GM21526 (cell line): Measurements from ENCODE around the gene TAF11L2.
"Not testable (repeated sequence)": the region's sequence is repeated elsewhere in the genome, so short reads cannot be mapped to it uniquely, and the experiment has no call there.

Source experiments
- ATAC-seq: cut with Tn5 transposase; IDR thresholded peaks from one replicate; pipeline ENCODE4 v1.9.1; 2021; ENCODE audit warnings: moderate library complexity; ENCODE audit not compliant: unreplicated experiment, low FRiP score

The TAF11L2 gene

GRCh38 chr5:17524935-17525334 lies 26.9 kb downstream of the TAF11L2 start, which contains the start of gene TAF11L5:
Gene TAF11L5 (plus strand): TSS chr5:17525235.
- not testable (repeated sequence) for ATAC-seq

DNA sequence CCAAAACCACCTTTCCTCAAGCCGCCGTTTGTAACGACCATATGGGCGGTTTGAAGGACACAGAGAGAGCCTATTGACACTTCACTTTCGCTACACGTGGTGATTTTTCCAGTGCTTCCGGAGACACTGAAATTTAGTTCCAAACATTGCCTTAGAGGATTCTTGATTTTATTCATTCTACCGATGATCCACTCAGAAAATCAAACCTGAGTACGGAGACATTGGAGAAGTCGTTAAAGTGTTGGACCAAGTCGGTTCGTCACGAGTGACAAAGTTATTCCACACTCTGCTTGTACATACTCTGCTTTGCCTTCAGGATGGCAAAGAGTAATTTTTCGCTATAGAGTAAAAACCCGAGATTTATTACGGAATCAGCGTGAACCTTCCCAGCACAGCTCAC lies 28.5 kb downstream of the TAF11L2 start:
- ATAC-seq: not testable (repeated sequence)

DNA sequence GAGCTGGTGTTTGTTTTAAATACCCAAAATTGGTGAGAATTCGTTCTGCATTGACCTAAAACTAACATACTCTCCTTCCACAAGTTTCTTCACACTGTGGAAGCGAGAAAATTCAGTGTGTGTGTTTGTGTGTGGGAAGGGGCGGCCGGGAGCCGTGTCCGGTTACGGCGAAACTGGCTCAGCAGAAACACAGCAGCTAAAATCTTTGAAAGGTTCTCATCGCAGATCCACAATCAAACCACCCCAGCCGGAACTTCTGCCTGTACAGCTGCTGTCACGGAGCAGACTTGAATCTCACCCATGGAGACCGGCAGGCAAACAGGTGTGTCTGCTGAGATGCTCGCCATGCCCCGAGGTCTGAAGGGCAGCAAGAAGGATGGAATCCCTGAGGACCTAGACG lies 30.3 kb downstream of the TAF11L2 start, which contains the start of gene TAF11L6:
Gene TAF11L6 (plus strand): TSS at position 301 of the 400 bp plus-strand sequence.
- not testable (repeated sequence) for ATAC-seq
